GM12872 (cell line): ENCODE results near the gene ANKRD29.

Experiments used
- TF ChIP-seq, protein P1 (sequence below): IDR thresholded peaks from 3 replicates; pipeline ENCODE4 v1.5.1; 2011; ENCODE audit warnings: low read depth, mild to moderate bottlenecking, low read length, moderate library complexity; ENCODE audit not compliant: insufficient read depth

Gene ANKRD29

DNA sequence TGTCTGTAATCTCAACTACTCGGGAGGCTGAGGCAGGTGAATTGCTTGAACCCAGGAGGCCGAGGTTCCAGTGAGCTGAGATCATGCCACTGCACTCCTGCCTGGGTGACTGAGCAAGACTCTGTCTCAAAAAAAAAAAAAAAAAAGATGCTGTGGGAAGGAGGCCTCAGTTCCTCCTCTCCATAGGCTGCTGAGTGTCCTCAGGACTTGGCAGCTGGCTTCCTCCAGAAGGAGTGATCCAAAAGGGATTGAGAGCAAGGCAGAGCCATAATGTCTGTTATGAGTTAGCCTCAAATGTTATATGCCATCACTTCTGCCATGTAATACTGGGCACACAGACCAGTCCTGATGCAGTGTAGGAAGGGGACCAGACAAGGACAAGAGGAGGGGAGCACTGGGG, 69.8 kb downstream of the ANKRD29 start:
- TF ChIP-seq, protein P1, sequence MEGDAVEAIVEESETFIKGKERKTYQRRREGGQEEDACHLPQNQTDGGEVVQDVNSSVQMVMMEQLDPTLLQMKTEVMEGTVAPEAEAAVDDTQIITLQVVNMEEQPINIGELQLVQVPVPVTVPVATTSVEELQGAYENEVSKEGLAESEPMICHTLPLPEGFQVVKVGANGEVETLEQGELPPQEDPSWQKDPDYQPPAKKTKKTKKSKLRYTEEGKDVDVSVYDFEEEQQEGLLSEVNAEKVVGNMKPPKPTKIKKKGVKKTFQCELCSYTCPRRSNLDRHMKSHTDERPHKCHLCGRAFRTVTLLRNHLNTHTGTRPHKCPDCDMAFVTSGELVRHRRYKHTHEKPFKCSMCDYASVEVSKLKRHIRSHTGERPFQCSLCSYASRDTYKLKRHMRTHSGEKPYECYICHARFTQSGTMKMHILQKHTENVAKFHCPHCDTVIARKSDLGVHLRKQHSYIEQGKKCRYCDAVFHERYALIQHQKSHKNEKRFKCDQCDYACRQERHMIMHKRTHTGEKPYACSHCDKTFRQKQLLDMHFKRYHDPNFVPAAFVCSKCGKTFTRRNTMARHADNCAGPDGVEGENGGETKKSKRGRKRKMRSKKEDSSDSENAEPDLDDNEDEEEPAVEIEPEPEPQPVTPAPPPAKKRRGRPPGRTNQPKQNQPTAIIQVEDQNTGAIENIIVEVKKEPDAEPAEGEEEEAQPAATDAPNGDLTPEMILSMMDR = no peak

DNA sequence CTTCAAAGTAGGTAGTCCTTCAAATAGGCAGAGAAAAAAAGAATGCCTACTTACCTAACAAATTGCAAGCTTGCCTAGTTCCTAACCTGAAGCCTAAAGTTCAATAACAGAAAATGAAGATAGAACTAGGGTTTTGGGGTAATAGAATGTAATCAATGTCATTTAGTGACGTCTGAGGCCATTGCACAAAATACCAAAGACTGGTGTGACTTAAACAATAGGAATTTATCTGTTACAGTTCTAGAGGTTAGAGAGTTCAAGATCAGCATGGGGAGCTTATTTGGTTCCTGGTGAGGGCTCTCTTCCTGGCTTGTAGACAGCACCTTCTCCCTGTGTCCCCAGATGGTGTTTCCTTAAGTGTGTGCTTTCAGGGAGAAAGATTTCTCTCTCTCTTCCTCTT, 71.7 kb downstream of the ANKRD29 start:
- TF ChIP-seq, protein P1 = no peak

DNA sequence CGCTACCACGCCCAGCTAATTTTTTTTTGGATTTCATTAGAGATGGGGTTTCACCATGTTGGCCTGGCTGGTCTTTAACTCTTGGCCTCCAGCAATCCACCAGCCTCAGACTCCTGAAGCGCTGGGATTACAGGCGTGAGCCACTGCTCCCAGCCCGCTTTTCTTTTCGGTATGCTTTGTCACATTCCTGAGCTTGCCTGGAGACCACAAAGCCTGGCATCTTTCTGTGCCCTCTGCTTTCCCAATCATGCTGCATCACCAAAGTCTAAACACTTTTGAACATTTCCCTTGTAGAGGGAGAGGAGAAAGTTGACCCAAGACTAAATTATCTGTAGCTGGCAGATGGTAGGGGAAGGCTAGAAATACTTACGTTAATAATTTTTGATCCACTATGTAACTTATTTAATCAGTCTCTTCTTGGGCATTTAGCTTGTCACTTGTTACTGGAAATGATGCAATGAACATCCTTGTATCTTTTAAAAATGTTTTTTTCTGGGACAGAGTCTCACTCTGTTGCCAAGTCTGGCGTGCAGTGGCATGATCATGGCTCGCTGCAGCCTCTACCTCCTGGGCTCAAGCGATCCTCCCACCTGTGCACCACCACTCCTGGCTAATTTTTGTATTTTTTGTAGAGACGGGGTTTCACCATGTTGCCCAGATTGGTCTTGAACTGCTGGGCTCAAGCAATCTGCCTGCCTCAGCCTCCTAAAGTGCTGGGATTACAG, 73.7 kb downstream of the ANKRD29 start:
- TF ChIP-seq, protein P1 = no peak

DNA sequence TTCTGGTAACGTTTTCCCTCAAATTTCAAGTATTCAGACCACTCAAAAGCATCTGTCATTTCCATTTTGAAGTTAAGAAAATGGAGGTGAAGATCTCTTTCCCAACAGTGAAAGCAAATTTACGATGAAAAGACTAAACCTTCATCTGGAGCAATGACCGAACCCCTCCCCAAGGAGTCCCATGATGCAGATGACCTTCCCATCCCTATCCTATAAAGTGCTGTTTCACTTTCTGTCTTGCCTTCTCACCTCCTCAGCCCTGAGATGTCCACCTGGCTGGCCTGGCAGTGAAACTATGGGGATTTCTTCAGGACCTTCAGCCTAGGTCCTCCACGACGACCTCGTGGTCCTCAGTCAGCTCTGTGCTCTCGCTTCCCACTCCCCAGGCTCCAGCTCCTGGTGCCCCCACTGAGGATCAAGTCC, 75.5 kb downstream of the ANKRD29 start:
- TF ChIP-seq, protein P1 = no peak

DNA sequence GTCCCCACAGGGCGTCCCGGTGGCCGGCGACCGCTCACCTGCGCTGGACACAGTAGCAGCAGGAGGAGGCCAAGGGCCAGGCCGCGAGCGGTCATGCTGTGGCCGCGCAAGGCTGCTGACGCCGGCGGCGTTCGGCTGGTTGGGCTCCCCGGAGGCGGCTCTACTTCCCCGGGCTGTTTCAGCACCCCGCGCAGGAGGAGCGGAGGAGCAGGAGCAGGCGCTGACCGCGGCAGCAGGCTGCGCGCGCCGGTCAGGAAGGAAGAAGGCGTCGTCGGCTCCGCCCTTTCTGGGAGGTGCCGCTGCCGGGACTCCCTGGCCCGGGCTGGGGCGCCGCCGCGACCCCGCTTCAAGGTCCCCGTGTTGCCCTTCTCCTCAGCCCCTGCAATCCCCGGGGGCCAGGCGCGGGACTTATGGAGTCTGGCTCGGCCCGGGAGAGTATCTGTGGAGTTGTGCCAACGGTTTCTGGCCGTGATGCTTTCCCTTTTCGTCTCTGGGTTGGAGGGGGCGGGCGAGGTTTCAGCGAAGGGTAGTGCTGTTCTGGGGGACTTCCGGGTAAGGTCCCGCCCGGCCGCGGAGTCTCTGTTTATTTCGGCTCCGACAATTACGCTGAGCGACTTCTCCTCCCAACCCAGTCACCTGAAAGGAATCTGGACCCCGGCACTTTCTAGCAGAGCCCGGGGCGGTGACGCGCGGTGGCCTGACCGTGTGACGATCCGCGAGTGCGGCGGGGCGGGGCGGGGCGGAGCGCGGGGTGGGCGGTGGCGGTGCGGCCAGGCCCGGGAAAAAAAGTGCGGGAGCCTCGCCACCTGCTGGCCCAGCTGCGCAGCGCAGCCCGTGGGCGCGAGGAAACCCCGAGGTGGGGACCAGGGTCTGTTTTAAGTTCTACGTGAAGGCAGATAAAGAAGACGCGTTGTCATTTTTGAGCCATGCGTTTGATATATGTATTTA, 76.2 kb downstream of the ANKRD29 start, which contains the start of gene NPC1:
NPC1 (minus strand) TSS at position 258 of the 948 bp plus-strand sequence; CDS start at position 95, 163 bp downstream.
- TF ChIP-seq, protein P1 = peak; percentile 86

DNA sequence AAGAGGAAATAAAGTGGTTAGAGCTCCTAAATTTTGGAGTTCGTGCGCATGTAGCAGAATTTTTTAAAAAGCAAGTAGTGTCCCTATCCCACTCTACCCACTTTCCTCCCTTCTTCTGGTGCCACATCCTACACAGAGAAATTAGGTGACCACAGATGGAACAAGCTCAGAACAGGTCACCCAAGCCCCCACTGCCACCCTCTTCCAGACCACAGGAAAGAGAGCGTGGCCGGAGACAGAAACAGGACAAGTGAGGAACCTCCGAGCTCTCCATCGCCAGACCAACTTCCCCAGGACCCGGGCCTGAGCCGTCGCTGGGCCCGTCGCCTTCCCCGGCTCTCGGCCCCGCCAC, 76.8 kb downstream of the ANKRD29 start:
- TF ChIP-seq, protein P1 = no peak
